Colon (tissue), 2 donors: ENCODE data around the gene SLC4A4.

ENCODE experiments used
- FAIRE-seq: peaks from 2 replicates; lab custom pipeline; 2012; peaks lifted over from hg19 to GRCh38; lab: Jason Lieb, UNC
- donor health status: control.
- donor health status: control.

Gene SLC4A4

GRCh38 chr4:71473541-71474240 is 134.9 kb downstream of the SLC4A4 start:
- no peak for FAIRE-seq

DNA sequence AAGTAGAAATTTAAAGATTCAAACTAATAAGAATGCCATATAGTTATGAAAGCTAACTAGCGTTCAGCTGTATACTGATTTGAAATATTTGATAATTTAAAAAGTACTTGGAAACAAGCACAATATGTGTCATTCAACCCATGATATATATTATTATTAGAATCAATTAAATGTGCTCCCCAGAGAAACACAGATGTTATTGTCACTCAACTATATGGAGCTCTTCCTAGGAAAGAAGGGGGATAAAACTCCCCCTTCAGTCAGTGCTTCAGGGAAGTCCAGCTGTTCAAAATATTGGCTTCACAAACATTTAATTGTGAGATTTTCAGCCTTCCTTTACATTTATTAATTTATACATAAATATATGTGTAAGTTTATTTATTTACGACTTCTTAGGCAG is 135.9 kb downstream of the SLC4A4 start:
- FAIRE-seq: no peak

DNA sequence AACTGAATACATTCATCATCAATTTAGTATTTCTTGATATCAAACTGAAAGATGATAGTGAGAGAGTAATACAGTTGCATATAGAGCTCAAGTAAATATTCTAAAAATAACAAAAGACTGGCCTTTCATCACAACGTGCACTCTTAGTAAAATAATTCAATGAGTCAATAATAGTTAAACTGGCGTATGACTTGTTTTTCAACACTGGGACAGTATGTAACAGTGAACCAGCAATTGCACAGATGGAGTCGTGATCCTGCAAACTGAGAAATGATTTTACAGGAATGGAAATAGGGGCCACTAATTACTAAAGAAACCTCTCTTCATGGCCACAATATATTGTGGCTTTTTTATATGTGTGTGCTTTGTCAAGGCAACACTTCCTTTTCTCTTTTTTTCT is 137.4 kb downstream of the SLC4A4 start:
- no peak for FAIRE-seq

- no peak for FAIRE-seq
Observed at GRCh38 chr4:71486550-71487343, 147.9 kb downstream of the SLC4A4 start.

DNA sequence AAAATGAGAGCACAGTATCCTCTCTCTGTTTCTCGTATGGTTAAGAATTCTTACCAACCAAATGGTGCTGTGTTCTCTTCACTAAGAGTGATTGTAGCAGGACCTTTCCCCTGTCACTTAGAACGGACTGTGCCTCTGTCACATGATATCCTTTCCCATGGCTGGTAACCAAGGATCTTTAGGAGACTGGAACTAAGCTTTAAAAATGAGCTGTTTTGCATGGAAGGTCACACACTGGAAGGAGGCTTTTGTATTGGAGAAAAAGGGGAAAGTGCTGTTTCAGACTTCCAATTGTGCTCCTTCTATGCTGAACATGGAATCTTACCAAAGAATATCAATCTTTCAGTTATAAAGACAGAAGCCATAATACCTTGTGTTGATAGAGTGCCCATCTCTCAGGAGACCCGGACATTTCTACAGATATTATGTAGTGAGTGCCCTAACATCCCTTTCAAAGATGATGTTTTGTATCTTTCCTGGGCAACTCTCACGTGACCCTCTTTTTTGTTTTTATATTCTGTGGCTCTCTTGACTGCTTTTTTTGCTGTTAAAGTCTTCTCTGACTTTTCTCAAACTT is 148.6 kb downstream of the SLC4A4 start:
- no peak for FAIRE-seq

- FAIRE-seq: no peak
Observed at GRCh38 chr4:71494539-71494938, 155.7 kb downstream of the SLC4A4 start.

DNA sequence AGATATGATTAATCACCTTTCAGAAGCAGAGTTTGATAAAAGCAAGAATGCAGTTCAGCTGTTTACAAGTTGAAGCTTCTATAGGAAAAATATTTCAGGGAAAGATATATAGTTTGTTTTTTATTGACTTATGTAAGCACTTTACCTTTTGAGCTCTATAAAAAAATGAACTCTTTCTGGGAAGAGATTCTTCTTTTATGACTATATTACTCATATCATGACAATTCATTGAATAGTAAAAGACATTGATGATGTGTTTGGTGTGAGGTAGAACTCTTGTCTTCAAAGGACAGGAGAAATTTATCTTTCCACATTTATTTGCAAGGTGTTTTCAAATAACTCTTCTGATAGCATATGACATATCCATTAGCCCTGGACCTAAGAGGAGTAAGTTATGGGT is 156.6 kb downstream of the SLC4A4 start:
- FAIRE-seq: no peak

DNA sequence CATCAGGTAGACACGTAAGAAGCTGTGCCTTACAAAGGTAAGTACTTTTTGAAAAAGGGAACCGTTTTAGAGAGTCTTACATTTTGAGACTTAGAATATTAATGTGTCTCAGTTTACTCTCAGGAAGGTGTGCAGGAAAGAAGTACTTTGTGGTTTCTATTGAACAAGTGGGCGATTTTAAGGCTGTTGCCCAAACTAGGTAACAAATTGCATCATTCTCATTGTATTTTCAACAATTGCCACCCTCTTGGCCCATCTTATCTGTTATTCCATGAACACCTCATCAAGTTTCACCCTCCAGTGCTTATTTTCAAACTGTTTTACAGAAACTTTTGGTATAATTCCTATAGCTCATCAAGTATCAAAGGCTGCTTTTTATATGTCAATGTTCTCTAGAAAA is 158.3 kb downstream of the SLC4A4 start:
- FAIRE-seq: no peak

DNA sequence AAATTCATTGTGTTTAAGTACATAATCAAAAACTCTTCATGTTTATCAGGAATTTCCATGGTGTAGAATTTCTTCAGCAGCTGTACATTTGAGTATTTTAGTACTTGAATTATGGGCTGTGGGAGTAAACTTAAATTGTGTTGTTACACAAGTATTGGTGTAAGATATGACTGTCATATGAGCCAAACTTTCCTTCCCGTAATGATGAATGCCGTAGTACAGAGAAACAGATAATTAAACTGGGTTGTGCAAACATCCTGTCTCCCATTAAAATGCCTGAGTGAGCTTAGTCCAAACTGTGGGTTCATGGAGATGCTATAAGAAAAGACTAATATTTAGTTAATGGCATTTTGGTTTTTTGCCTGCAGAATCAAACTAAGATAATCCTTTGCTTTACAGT is 159.2 kb downstream of the SLC4A4 start:
- no peak for FAIRE-seq

GRCh38 chr4:71498625-71499024 is 159.8 kb downstream of the SLC4A4 start:
- FAIRE-seq: no peak

DNA sequence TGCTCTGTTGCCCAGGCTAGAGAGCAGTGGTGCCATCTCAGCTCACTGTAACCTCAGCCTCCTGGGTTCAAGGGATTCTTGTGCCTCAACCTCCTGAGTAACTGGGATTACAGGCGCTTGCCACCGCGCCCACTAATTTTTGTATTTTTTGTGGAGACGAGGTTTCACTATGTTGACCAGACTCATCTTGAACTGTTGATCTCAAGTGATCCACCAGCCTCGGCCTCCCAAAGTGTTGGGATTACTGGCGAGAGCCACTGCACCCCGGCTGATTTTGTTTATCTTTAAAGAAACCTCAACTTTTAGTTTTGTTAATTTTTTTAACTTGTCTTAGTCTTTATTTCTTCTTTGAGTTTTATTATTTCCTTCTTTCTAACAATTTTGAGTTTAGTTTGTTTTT is 163.2 kb downstream of the SLC4A4 start:
- FAIRE-seq: no peak

DNA sequence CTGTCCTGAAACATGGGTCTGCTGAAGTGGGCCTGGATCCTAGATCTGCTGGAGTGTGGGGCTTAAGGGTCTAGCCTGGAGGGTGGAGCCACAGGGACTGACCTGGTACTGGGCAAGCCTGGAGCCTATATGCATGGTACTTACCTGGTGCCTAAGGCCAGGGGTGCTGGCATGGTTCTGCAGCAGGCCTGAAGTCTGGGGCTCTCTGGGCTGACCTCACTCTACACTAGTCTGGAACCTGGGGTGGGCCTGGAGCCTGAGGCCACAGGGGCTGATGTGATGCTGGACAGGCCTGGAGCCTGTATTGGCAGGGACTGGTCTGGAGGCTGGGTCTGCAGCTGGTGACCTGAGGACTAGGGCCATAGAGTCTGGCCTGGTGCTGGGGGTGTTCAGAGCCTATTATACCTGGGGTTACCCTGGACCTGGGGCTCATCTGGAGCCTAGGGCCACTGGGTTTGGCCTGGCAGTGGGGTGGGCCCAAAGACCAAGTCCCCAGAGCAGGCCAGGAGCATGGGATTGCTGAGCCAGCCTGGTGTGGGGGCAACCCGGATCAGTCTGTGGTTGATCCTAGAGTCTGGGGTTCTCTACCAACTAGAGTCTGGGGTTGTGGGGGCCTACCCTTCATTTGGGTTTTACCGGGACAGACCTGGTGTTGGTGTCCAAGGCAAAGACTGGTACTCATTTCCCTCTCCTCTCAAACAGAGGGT is 179.6 kb downstream of the SLC4A4 start:
- no peak for FAIRE-seq

GRCh38 chr4:71520308-71520707 is 181.5 kb downstream of the SLC4A4 start:
- no peak for FAIRE-seq

DNA sequence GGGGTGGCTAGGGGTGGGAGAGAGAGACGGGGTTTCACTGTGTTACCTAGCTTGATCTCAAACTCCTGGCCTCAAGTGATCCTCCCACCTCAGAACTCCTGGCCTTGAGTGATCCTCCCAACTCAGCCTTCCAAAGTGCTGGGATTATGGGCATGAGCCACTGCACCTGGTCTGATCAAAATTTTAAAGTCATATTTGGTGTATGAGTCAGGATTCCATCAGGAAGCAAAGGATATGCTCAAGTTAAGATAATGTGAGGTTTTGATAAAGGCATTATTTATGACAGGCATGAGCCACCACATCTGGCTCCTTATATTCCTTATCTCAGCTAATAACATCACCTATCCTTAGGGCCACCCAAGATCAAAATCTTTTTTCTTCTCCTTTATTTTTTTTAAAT is 182.0 kb downstream of the SLC4A4 start:
- FAIRE-seq: no peak

DNA sequence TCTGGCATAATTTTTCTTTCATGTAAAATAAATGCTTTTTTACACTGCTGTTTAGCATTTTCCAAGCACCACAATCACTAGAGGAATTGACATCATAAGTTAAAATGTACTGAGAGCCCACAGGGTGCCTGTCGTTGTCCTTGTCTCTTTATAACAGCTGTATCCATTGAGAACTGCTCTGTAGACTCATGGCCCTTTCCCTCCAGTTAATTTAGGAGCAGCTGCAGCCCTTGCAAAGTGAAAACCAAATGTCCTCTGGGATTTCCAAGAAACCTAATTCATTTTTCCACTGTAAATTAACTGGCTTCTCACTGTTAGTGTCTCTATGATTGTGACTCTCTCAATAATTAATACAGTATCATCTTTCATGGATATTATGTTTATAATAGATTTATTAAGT is 185.9 kb downstream of the SLC4A4 start:
- FAIRE-seq: no peak

- no peak for FAIRE-seq
Observed at GRCh38 chr4:71526637-71527406, 188.0 kb downstream of the SLC4A4 start.

DNA sequence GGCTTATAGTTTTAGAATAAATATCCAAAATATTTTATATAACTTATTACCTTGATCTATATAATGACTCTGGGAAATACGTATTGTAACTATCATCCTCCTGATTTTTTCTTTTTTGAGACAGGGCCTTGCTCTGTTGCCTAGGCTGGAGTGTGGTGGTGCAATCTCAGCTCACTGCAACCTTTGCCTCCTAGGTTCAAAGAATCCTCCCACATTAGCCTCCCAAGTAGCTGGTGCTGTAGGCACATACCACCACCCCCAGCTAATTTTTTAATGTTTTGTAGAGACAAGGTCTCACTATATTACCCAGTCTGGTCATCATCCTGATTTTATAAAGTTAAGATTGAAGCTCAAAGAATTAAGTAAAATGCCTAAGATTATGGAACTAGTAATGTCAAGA is 193.6 kb downstream of the SLC4A4 start:
- FAIRE-seq: no peak

DNA sequence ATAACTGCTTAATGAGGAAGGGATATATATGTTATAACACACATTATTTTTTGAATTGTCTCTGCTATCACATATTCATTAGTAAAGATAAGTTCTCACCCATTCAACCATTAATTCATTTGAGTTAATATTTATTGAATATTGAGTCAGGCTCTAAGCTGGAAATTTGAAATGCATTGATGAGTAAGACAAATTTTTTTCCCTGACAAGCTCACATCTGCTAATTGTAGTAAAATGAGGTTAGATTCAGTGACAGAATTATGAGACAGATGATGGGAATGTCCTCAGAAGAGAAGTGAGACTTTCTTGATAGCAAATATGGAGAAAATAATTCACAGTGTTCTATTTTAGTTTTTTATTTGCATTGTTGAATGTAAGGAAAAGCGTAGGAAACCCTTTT is 194.3 kb downstream of the SLC4A4 start:
- FAIRE-seq: no peak

- no peak for FAIRE-seq
Observed at GRCh38 chr4:71537551-71538065, 198.8 kb downstream of the SLC4A4 start.

- FAIRE-seq: no peak
Observed at GRCh38 chr4:71538528-71538927, 199.7 kb downstream of the SLC4A4 start.

DNA sequence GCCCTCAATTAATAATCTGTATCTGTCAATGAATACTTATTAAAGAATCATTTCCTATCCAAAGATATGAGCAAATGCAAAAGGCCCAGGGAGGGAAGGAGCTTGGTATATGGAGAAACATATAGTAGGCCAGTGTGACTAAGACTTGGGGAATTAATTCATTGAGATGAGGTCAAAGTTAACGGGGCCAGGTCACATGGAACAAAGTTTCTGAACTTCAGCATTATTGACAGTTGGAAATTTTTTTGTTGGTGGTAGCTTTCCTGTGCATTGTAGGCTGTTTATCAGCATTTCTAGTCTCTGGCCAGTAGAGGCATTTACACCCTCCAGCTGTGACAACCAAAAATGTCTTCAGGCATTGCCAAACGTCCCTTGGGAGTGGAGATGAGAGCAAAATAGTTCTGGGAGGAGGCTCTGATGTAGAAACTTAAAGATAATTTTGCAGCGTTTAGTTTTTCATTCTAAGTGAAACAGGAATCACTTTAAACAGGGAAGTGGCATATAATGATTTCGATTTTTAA is 202.0 kb downstream of the SLC4A4 start:
- no peak for FAIRE-seq

DNA sequence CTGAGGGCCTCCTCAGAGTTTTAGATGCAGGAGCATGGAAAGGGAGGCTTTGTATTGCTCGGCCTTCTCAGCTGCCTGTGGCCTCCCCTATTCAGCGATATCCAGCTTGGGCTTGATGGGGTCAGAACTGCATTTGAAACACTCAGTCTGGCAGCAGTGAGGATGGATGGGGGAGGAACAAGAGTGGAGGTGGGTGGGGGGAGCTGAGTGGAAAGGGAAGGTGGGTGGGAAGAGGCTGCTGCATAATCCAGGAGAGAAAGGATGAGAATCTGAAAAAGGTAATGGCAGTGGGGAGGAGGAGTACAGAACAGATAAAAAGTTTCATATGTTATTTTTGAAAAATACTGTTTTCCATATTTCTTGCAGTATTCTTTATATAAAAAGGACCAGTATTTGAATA is 202.7 kb downstream of the SLC4A4 start:
- FAIRE-seq: no peak
